ENCODE data around the gene CERS5.
A peak's percentile ranks its signal among the peaks of the same experiment; 100 is the strongest.

Gene CERS5

GRCh38 chr12:50167049-50167828, at the start of gene CERS5:
TSS of gene CERS5 (minus strand) at chr12:50167369. CDS start at chr12:50167297, 72 bp downstream.
- no peak for TF ChIP-seq CTCF (IDR thresholded peaks at IDR 0.05; ENCODE audit: low read depth, low read length, missing control alignments)
- peak; percentile 87 for DNase-seq (ENCODE audit: low read depth)
- peak within 1 kb of the TSS; percentile 96 for H3K4me3 ChIP-seq (ENCODE audit: low read depth, low read length)

GRCh38 chr12:50215033-50215432, 47.9 kb upstream of the CERS5 start:
- no peak for DNase-seq (ENCODE audit: low read depth)
- no peak for TF ChIP-seq CTCF (IDR thresholded peaks at IDR 0.05; ENCODE audit: low read depth, low read length, missing control alignments)

GRCh38 chr12:50214018-50214417, 46.8 kb upstream of the CERS5 start:
- no peak for TF ChIP-seq CTCF (IDR thresholded peaks at IDR 0.05; ENCODE audit: low read depth, low read length, missing control alignments)
- no peak overlapping the region for H3K4me3 ChIP-seq (ENCODE audit: low read depth, low read length)
- DNase-seq (ENCODE audit: low read depth), result no peak

More at GRCh38 chr12:50215033-50215432, 47.9 kb upstream of the CERS5 start:
- no peak overlapping the region for H3K4me3 ChIP-seq (ENCODE audit: low read depth, low read length)

GRCh38 chr12:50213439-50213838, 46.3 kb upstream of the CERS5 start:
- no peak for DNase-seq (ENCODE audit: low read depth)

GRCh38 chr12:50212071-50212467, 44.9 kb upstream of the CERS5 start:
- no peak overlapping the region for H3K4me3 ChIP-seq (ENCODE audit: low read depth, low read length)
- TF ChIP-seq CTCF (IDR thresholded peaks at IDR 0.05; ENCODE audit: low read depth, low read length, missing control alignments), result no peak
- no peak for DNase-seq (ENCODE audit: low read depth)

More at GRCh38 chr12:50213439-50213838, 46.3 kb upstream of the CERS5 start:
- H3K4me3 ChIP-seq (ENCODE audit: low read depth, low read length), result no peak overlapping the region
- no peak for TF ChIP-seq CTCF (IDR thresholded peaks at IDR 0.05; ENCODE audit: low read depth, low read length, missing control alignments)

- no peak for TF ChIP-seq CTCF (IDR thresholded peaks at IDR 0.05; ENCODE audit: low read depth, low read length, missing control alignments)
- DNase-seq (ENCODE audit: low read depth), result no peak
- no peak overlapping the region for H3K4me3 ChIP-seq (ENCODE audit: low read depth, low read length)
Measured at GRCh38 chr12:50211392-50212070, 44.4 kb upstream of the CERS5 start.

All from GM12864 (cell line).